Stimulated activated CD8-positive, alpha-beta memory T cell treated with anti-CD3 and anti-CD28 coated beads, Interleukin-7, amount 100 ng/mL, for 1 hour (primary cell): ENCODE measurements around the gene RFC1.
"Not testable (repeated sequence)": the region's sequence is repeated elsewhere in the genome, so short reads cannot be mapped to it uniquely, and the experiment has no call there.

Experiments used
- DNase-seq, 2 donors: peaks; one replicate each; pipeline ENCODE4 v3.0.0-alpha.2; 2020; ENCODE audit warnings: low read depth in 2 of 2

The RFC1 gene, protein sequence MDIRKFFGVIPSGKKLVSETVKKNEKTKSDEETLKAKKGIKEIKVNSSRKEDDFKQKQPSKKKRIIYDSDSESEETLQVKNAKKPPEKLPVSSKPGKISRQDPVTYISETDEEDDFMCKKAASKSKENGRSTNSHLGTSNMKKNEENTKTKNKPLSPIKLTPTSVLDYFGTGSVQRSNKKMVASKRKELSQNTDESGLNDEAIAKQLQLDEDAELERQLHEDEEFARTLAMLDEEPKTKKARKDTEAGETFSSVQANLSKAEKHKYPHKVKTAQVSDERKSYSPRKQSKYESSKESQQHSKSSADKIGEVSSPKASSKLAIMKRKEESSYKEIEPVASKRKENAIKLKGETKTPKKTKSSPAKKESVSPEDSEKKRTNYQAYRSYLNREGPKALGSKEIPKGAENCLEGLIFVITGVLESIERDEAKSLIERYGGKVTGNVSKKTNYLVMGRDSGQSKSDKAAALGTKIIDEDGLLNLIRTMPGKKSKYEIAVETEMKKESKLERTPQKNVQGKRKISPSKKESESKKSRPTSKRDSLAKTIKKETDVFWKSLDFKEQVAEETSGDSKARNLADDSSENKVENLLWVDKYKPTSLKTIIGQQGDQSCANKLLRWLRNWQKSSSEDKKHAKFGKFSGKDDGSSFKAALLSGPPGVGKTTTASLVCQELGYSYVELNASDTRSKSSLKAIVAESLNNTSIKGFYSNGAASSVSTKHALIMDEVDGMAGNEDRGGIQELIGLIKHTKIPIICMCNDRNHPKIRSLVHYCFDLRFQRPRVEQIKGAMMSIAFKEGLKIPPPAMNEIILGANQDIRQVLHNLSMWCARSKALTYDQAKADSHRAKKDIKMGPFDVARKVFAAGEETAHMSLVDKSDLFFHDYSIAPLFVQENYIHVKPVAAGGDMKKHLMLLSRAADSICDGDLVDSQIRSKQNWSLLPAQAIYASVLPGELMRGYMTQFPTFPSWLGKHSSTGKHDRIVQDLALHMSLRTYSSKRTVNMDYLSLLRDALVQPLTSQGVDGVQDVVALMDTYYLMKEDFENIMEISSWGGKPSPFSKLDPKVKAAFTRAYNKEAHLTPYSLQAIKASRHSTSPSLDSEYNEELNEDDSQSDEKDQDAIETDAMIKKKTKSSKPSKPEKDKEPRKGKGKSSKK

DNA sequence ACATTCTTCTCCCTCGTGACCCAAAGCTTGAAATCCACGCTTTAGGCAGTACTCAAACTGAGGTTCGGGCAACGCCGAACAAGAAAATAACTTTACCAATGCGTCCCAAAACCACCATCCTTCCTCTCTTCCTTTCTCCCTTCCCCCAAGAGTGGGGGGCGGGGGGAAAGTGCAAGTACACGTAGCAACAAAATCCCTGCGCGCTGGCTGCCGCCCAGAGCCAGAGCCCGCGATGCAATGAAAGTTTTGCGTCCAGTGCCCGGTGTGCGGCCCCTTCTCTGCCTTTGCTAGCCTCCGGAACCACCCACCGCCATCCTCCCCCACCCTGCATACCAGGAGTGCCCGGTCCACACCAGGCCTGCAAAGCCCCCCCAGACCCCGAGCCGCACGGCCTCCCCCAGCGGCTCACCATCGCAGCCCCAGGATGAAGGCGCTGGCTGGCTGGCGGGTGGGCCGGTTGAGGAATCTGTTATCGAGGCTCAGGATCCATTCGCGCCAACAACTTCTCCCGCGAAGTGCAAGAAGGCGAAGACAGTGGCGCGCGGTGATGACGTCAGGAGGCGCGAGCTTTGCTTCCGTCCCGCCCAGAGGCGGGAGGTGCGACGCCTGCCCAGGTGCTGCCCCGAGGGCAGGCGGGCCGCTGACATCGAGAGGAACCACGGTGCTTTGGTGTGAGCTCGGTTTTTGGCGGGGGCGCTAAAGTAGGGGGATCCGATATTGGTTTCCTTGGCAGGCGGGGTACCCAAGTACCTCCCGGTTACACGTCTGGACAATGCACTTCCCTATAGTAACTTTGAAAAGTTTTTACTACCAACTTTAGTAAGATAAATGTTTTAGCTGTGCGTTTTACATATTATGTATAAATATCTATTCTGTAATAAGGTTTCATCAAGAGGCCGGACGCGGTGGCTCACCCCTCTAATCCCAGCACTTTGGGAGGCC is at the start of gene RFC1:
Gene RFC1 (minus strand): TSS at position 533 of the 942 bp plus-strand sequence. CDS start 121 bp downstream, at position 412.
- peak; percentile 84 to 93 for DNase-seq

DNA sequence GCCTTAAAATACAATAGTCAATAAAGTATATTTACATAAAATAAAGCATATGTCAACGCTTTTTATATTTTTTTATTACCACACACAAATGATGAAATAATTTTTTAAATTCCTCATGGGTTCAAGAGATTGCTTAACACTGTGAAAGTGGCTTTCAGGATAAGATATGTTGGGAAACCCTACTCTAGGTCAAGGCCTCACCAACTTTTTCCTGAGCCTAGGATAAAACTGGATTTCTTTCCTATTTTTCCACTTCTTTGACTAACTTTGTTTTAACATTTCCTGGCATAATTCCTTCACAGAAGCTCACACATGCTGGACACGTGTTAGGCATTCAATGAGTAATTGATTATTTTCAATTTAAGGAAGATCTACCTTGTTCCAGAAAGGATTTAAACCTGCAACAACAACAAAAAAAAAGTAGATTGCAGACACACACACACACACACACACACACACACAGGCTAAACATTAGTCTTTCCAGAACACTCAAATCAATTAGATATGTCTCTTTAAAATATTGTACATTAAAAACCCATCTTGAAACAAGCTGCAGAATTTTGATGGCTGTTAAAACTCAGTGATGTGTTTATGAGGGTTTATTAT is 49.6 kb upstream of the RFC1 start:
- no peak for DNase-seq

DNA sequence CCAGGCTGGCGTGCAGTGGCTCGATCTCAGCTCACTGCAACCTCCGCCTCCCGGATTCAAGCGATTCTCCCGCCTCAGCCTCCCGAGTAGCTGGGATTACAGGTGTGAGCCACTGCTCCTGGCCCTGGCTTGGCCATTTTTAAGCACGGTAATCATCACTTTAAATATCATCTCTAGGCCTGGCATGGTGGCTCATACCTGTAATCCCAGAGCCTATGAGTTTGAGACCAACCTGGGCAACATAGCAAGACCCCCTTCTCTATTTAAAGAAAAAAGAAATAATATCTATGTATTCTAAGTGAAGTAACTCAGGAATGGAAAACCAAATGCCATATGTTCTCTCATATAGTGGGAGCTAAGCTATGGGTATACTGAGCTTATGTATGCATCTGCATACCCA is 45.4 kb upstream of the RFC1 start:
- DNase-seq, result not testable (repeated sequence)

DNA sequence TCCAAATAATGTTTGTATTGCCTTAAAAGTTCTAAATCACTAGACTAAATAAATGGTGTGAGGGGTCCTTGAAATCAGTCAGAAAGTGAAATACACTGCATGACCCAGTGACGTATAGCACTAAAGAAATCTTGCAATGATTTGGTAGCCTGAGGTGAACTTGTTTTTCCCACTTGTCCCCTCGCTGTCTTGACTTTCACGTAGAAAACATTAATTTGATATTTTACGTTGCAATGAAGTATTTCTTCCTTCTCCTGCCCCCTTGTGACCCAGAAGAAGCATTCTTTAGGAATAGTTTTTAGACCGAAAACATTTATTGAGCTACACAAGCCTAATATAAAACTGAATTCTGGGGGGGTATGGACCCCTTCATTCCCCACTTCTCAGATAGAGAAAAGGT is 44.3 kb upstream of the RFC1 start:
- DNase-seq, result no peak

DNA sequence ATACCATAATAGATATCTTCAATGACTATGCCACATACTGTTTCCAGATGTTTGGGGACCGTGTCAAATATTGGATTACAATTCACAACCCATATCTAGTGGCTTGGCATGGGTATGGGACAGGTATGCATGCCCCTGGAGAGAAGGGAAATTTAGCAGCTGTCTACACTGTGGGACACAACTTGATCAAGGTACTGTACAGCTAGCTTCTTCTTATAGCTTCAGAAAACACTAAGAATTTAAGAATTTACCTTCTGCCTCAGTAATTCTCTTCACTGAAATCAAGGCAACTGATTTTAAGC is 41.4 kb upstream of the RFC1 start:
- DNase-seq, result no peak

DNA sequence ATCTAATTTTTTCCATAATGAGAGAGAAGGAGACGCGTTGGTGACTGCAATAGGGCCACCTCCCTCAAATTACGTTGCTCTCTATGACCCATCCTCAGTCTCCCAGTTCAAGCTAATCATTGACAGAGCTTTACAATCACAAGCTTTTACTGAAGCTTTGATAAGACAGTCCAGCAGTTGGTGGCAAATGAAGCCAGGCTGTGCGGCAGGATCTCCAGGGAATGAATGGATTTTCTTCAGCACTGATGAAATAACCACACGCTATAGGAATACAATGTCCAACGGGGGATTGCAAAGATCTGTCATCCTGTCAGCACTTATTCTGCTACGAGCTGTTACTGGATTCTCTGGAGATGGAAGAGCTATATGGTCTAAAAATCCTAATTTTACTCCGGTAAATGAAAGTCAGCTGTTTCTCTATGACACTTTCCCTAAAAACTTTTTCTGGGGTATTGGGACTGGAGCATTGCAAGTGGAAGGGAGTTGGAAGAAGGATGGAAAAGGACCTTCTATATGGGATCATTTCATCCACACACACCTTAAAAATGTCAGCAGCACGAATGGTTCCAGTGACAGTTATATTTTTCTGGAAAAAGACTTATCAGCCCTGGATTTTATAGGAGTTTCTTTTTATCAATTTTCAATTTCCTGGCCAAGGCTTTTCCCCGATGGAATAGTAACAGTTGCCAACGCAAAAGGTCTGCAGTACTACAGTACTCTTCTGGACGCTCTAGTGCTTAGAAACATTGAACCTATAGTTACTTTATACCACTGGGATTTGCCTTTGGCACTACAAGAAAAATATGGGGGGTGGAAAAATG is 40.8 kb upstream of the RFC1 start, which contains the start of gene KLB:
Gene KLB (plus strand): TSS at position 168 of the 821 bp plus-strand sequence. CDS start 20 bp downstream, at position 188.
- no peak for DNase-seq

DNA sequence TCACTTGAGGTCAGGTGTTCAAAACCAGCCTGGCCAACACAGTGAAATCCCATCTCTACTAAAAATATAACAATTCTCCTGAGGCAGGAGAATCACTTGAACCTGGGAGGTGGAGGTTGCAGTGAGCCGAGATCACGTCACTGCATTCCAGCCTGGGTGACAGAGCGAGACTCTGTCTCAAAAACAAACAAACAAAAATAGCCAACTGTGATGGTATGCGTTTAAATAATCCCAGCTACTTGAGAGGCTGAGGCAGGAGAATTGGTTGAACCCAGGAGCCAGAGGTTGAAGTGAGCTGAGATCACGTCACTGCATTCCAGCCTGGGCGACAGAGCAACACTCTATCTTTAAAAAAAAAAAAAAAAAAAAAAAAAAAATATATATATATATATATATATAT is 35.5 kb upstream of the RFC1 start:
- DNase-seq, result not testable (repeated sequence)

GRCh38 chr4:39394706-39395105 is 28.5 kb upstream of the RFC1 start:
- no peak for DNase-seq

DNA sequence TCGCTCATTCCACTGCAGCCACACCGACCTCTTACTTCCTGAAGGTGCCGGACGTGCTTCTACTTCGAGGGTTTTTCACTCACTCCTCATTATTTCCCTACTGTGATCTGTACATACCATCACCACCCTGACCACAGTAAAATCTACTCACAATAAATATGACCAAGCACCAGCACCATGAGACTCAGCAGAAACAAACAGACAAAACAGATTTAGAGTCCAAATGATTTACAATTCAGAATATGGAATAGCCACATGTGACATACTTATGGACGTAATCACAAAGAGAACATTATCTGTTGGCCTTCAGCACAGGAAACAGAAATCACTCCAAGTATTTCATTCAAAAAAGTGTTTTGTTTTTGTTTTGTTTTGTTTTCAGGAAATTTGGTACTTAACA is 24.4 kb upstream of the RFC1 start:
- DNase-seq, result no peak

DNA sequence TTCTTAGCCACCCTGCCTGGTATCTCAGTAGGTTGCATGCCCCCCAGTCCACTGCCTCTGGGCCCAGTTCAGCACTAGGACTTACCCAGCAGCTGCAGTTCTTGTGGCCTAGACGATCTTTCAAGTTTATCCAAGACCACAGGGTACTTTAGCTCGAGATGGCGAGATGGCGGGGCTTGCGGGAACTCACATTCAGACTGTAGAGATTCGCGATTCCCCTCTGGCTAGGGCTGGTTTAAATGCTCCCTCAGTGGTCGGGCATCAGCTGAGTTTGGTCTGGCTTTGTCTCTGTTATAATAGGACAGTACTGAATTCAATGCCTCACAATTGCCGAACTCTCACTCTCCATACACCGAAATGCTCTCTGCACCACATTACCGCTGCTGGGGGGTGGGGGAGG is 18.4 kb upstream of the RFC1 start:
- no peak for DNase-seq

DNA sequence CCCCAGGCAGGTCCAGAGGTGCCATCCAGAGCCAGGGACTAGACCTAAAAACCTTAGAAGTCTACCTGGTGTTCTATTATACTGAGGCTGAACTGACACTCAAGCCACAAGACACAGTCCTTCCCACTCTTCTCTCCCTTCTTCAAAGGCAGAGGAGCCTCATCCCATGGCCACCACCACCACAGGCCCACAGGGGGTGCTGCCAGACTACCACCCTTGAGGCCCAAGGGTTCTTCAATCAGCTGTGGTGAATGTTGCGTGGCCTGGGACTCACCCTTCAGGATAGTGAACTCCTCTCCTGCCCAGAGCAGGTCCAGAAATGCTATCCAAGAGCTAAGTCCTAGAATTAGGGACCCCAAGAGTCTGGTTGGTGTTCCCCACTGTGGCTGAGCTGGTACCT is 17.5 kb upstream of the RFC1 start:
- DNase-seq, result no peak

DNA sequence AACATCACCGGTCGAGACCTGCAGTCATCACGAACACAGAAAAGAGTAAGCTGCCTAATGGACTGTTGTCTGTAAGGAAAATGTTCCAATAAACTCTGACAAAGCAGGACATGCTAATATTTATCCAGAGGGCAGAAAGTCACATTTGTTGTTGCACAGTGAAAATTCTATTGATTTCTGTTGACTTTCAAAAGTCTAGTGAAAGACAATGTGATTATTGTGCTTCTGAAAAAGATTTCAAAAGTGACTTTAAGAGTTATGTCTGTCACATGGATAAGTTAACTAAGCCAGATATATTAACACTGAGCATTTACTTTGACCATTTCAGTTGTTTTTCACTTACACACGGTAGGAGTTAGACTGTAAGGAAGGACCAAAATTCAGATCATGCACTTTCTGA is 9.3 kb upstream of the RFC1 start:
- no peak for DNase-seq

DNA sequence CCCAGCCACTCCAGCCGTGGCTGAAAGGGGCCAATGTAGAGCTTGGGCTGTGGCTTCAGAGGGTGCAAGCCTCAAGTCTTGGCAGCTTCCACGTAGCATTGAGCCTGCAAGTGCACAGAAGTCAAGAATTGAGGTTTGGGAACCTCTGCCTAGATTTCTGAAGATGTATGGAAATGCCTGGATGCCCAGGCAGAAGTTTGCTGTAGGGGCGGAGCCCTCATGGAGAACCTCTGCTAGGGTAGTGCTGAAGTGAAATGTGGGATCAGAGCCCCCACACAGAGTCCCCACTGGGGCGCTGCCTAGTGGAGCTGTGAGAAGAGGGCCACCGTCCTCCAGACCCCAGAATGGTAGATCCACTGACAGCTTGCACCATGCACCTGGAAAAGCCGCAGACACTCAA is 5.0 kb upstream of the RFC1 start:
- DNase-seq, result not testable (repeated sequence)

GRCh38 chr4:39369301-39369700 is 3.1 kb upstream of the RFC1 start:
- DNase-seq, result no peak

- DNase-seq, result no peak
Observed at GRCh38 chr4:39367166-39367565, 1.0 kb upstream of the RFC1 start.

GRCh38 chr4:39365360-39365759 is 802 bp downstream of the RFC1 start:
- no peak for DNase-seq

- DNase-seq, result no peak
Observed at GRCh38 chr4:39363773-39364393, 2.3 kb downstream of the RFC1 start.

- DNase-seq, result no peak
Observed at GRCh38 chr4:39362827-39363226, 3.3 kb downstream of the RFC1 start.

- not testable (repeated sequence) for DNase-seq
Observed at GRCh38 chr4:39360611-39361010, 5.6 kb downstream of the RFC1 start.
